HepG2 (cell line): ENCODE measurements around the gene PEMT. TPM values are rescaled to one million over a fixed set of nuclear protein-coding genes. Genes with fewer than 3 reads are reported as not detected.

Experiments
- CCAR2 ChIP-seq: fragments of 200-400 bp; formaldehyde crosslinking; optimal IDR thresholded peaks from 2 replicates; pipeline ENCODE3; 2018; ENCODE audit warnings: low read depth, mild to moderate bottlenecking, low read length, moderate library complexity
- CEBPB ChIP-seq: IDR thresholded peaks from 2 replicates; pipeline ENCODE4 v1.6.1; 2011; ENCODE audit warnings: low read depth, low read length, improper control_type of control experiment, borderline replicate concordance
- CENPT ChIP-seq: sonication (generic); formaldehyde crosslinking; IDR thresholded peaks from 2 replicates; pipeline ENCODE4 v1.8.0; 2022; ENCODE audit warnings: low read depth, mild to moderate bottlenecking, moderate library complexity, missing genetic modification reagents
- ESRRA ChIP-seq: sonication (generic); formaldehyde crosslinking; IDR thresholded peaks from 2 replicates; pipeline ENCODE4 v1.5.1; 2020; ENCODE audit warnings: mild to moderate bottlenecking, low read depth, missing genetic modification reagents
- HMGA1 ChIP-seq: sonication (generic); formaldehyde crosslinking; conservative IDR thresholded peaks from 2 replicates; pipeline ENCODE4 v1.4.0; 2020; ENCODE audit warnings: missing genetic modification reagents
- LCORL ChIP-seq, 2 experiments: fragments of 450-650 bp in 1 of 2; sonication (generic) in 1 of 2; formaldehyde crosslinking in 1 of 2; IDR thresholded peaks; 2 replicates each; pipeline versions ENCODE4 v1.5.0 to v1.6.1; 2017 to 2020; ENCODE audit warnings: antibody characterized with exemption in 1 of 2, missing genetic modification reagents in 1 of 2
- NFYB ChIP-seq: sonication (generic); formaldehyde crosslinking; IDR thresholded peaks from 2 replicates; pipeline ENCODE4 v1.4.0; 2020; ENCODE audit warnings: missing genetic modification reagents
- POGK ChIP-seq: sonication (generic); formaldehyde crosslinking; conservative IDR thresholded peaks from 2 replicates; pipeline ENCODE4 v1.8.0; 2022; ENCODE audit warnings: mild to moderate bottlenecking, moderate library complexity, missing genetic modification reagents
- POLR2A ChIP-seq, 2 experiments: IDR thresholded peaks; 2 replicates each; pipeline ENCODE4 v1.6.1; 2011; ENCODE audit warnings: low read depth in 2 of 2, low read length in 2 of 2, mild to moderate bottlenecking in 1 of 2, moderate library complexity in 1 of 2; ENCODE audit not compliant: insufficient read depth in 1 of 2
- SCMH1 ChIP-seq: sonication (generic); formaldehyde crosslinking; IDR thresholded peaks from 2 replicates; pipeline ENCODE4 v1.9.0; 2021; ENCODE audit warnings: missing genetic modification reagents, mild to moderate bottlenecking, borderline replicate concordance
- SIN3A ChIP-seq: IDR thresholded peaks from 2 replicates; pipeline ENCODE4 v1.6.1; 2011; ENCODE audit warnings: low read depth, mild to moderate bottlenecking, control low read depth, low read length, borderline replicate concordance
- SRY ChIP-seq: sonication (generic); formaldehyde crosslinking; IDR thresholded peaks from 2 replicates; pipeline ENCODE4 v1.8.0; 2022; ENCODE audit warnings: mild to moderate bottlenecking, missing genetic modification reagents
- TGIF2 ChIP-seq: IDR thresholded peaks from 2 replicates; pipeline ENCODE4 v1.6.1; 2016; ENCODE audit warnings: control low read depth, missing compliant biosample characterization
- TOE1 ChIP-seq: sonication (generic); formaldehyde crosslinking; IDR thresholded peaks from 2 replicates; pipeline ENCODE4 v1.4.0; 2020; ENCODE audit warnings: mild to moderate bottlenecking, missing genetic modification reagents
- TSC22D2 ChIP-seq: sonication (generic); formaldehyde crosslinking; IDR thresholded peaks from 2 replicates; pipeline ENCODE4 v1.5.1; 2020; ENCODE audit warnings: missing genetic modification reagents, mild to moderate bottlenecking, borderline replicate concordance
- U2AF1 ChIP-seq: fragments of 200-400 bp; formaldehyde crosslinking; optimal IDR thresholded peaks from 2 replicates; pipeline ENCODE3; 2017; ENCODE audit warnings: mild to moderate bottlenecking, low read depth, low read length
- ZFAT ChIP-seq: sonication (generic); formaldehyde crosslinking; conservative IDR thresholded peaks from 2 replicates; pipeline ENCODE4 v1.8.1; 2023; ENCODE audit warnings: missing genetic modification reagents, inconsistent platforms
- ZKSCAN1 ChIP-seq: fragments of 150-350 bp; IDR thresholded peaks from 2 replicates; pipeline ENCODE4 v1.6.1; 2014; ENCODE audit warnings: low read length
- ZNF276 ChIP-seq: sonication (generic); formaldehyde crosslinking; IDR thresholded peaks from 2 replicates; pipeline ENCODE4 v1.4.0; 2020; ENCODE audit warnings: mild to moderate bottlenecking, low read depth, missing genetic modification reagents
- ZNF547 ChIP-seq: sonication (generic); formaldehyde crosslinking; IDR thresholded peaks from 2 replicates; pipeline ENCODE4 v1.5.1; 2020; ENCODE audit warnings: mild to moderate bottlenecking, missing genetic modification reagents
- ZNF652 ChIP-seq: IDR thresholded peaks from 2 replicates; pipeline ENCODE4 v1.6.1; 2016; ENCODE audit warnings: low read depth, borderline replicate concordance
- ZSCAN25 ChIP-seq: sonication (generic); formaldehyde crosslinking; IDR thresholded peaks from 2 replicates; pipeline ENCODE4 v1.8.0; 2022; ENCODE audit warnings: mild to moderate bottlenecking, missing genetic modification reagents
- polyA plus RNA-seq, 8 experiments: library from polyadenylated mRNA; depleted of rRNA in 3 of 8; stranded (reverse) in 7 of 8; unstranded in 1 of 8; fragments of >200 nt; fragmentation: Illumina TruSeq in 4 of 8; extraction: Trizol in 4 of 8; gene quantifications; 2 replicates each; pipeline versions ENCODE4 v1.2.1 to v1.2.3, GENCODE V29; 2011 to 2016; ENCODE audit warnings: low read depth in 4 of 8, missing spikeins in 1 of 8, mixed read lengths in 1 of 8; ENCODE audit not compliant: insufficient read depth in 1 of 8
- total RNA-seq, 5 experiments: library from RNA; depleted of rRNA; stranded (reverse); fragments of >200 nt; fragmentation: Illumina TruSeq; extraction: Trizol; gene quantifications; 2 replicates each; pipeline ENCODE4 v1.2.3, GENCODE V29; 2016; ENCODE audit warnings: low read depth in 1 of 5
- TF ChIP-seq, protein P1 (sequence below), 2 experiments: sonication (generic) in 1 of 2; formaldehyde crosslinking in 1 of 2; IDR thresholded peaks; 2 replicates each; pipeline versions ENCODE4 v1.4.0 to v1.6.1; 2018 to 2020; ENCODE audit warnings: missing genetic modification reagents in 2 of 2, borderline replicate concordance in 1 of 2, low read depth in 1 of 2, mild to moderate bottlenecking in 1 of 2, missing biosample characterization in 1 of 2

Gene PEMT
- total and polyA plus RNA-seq, 2 of the 13 experiments (the other 11 are each of a cell fraction or from before 2014, with no cell fraction given): 31.7 to 43.6 TPM

- TF ChIP-seq TSC22D2: no peak
- no peak for TF ChIP-seq ZNF276 (CRISPR knock-in tag)
- no peak for TF ChIP-seq U2AF1
- no peak for TF ChIP-seq SIN3A
- TF ChIP-seq TOE1: no peak
- TF ChIP-seq HMGA1 (CRISPR knock-in tag): no peak
- no peak; the same call in 1 of the 2 replicates for TF ChIP-seq SRY (CRISPR knock-in tag)
- no peak for TF ChIP-seq CENPT (CRISPR knock-in tag)
- no peak for TF ChIP-seq CEBPB
- TF ChIP-seq, protein P1, sequence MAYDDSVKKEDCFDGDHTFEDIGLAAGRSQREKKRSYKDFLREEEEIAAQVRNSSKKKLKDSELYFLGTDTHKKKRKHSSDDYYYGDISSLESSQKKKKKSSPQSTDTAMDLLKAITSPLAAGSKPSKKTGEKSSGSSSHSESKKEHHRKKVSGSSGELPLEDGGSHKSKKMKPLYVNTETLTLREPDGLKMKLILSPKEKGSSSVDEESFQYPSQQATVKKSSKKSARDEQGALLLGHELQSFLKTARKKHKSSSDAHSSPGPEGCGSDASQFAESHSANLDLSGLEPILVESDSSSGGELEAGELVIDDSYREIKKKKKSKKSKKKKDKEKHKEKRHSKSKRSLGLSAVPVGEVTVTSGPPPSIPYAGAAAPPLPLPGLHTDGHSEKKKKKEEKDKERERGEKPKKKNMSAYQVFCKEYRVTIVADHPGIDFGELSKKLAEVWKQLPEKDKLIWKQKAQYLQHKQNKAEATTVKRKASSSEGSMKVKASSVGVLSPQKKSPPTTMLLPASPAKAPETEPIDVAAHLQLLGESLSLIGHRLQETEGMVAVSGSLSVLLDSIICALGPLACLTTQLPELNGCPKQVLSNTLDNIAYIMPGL (CRISPR knock-in tag; IDR thresholded peaks at IDR 0.05; ENCODE audit: borderline replicate concordance in 1 of 2, low read depth in 1 of 2): peak in 1 of 2 experiments; percentile 55; a peak in 1 of 4 replicates
- no peak; the same call in 1 of the 2 replicates for TF ChIP-seq POGK (CRISPR knock-in tag)
- 0 out of 4 replicates have a peak, but pooled peaks of 1 of the 2 experiments have one; percentile 39 for TF ChIP-seq POLR2A (IDR thresholded peaks at IDR 0.05; ENCODE audit: insufficient read depth in 1 of 2, low read depth in 2 of 2, low read length in 2 of 2)
- TF ChIP-seq LCORL (IDR thresholded peaks at IDR 0.05): no peak
- TF ChIP-seq LCORL (CRISPR knock-in tag; IDR thresholded peaks at IDR 0.05): peak; percentile 36; the same call in 1 of the 2 replicates
- 0 out of 2 replicates have a peak, but pooled peaks have one; percentile 2 for TF ChIP-seq ZSCAN25
- no peak for TF ChIP-seq ZFAT (CRISPR knock-in tag)
- TF ChIP-seq SCMH1: no peak
- TF ChIP-seq NFYB: no peak
- TF ChIP-seq ZKSCAN1: no peak
- TF ChIP-seq TGIF2 (CRISPR knock-in tag): 0 out of 2 replicates have a peak, but pooled peaks have one; percentile 47
- TF ChIP-seq ZNF547: no peak
- no peak for TF ChIP-seq ZNF652 (CRISPR knock-in tag)
- TF ChIP-seq CCAR2: no peak
- TF ChIP-seq ESRRA (CRISPR knock-in tag): peak; percentile 97
Observed at GRCh38 chr17:17570798-17571716, 20.5 kb downstream of the PEMT start (continued).
